HCT116 (cell line): ENCODE measurements around the gene PDE4B. TPM values are rescaled to one million over a fixed set of nuclear protein-coding genes. Genes with fewer than 3 reads are reported as not detected.

Experiments
- ATAC-seq: fragments of 200-7000 bp; cut with Tn5 transposase; 2 replicates; pipeline ENCODE4 v1.9.1; 2020; ENCODE audit warnings: mild to moderate bottlenecking, moderate library complexity
- BruUV-seq: library from RNA; stranded (reverse); fragments of 400-500 nt; replicated peaks from 2 replicates; lab custom pipeline; 2021; lab: Mats Ljungman, UMichigan
- CTCF ChIA-PET: fragments of 300-600 bp; sonication (Branson Sonifier 250); formaldehyde crosslinking; loops from one replicate; lab custom pipeline; 2021; ENCODE audit warnings: antibody characterized with exemption; lab: Charles Lee
- POLR2A ChIA-PET: fragments of 300-600, 350-600 bp; sonication (Branson Sonifier 250); formaldehyde crosslinking; loops from one replicate; lab custom pipeline; 2021; ENCODE audit warnings: antibody characterized with exemption; lab: Charles Lee
- RAD21 ChIA-PET, 2 experiments: fragments of 300-600 bp; sonication (Branson Sonifier 250); formaldehyde crosslinking; loops; one replicate each; lab custom pipeline; 2023; ENCODE audit warnings: low total read pairs in 2 of 2; ENCODE audit not compliant: uncharacterized antibody in 2 of 2, unreplicated experiment in 2 of 2, low non-redundant PET in 1 of 2; lab: Charles Lee
- DNase-seq: peaks from one replicate; pipeline ENCODE4 v3.0.0-alpha.2; 2010; ENCODE audit warnings: low read depth, low spot score
- H2AFZ ChIP-seq: fragments of 200-600 bp; shearing (Covaris generic), sonication (generic); 2 replicates; pipeline ENCODE4 v1.6.1; 2017; ENCODE audit warnings: low read depth, mixed run types, mixed read lengths, antibody characterized with exemption, low read length; ENCODE audit not compliant: poor library complexity, severe bottlenecking
- H3K27ac ChIP-seq: 2 replicates; pipeline ENCODE4 v1.5.1; 2012; ENCODE audit warnings: low read depth, low read length
- H3K27me3 ChIP-seq: fragments of 200-600 bp; sonication (generic); 2 replicates; pipeline ENCODE4 v1.6.1; 2016; ENCODE audit warnings: mixed run types, low read length, mixed read lengths; ENCODE audit not compliant: insufficient read depth
- H3K36me3 ChIP-seq, 2 experiments: fragments of 200-500 bp in 1 of 2; fragments of 200-600 bp in 1 of 2; sonication (Bioruptor generic) in 1 of 2; sonication (generic) in 1 of 2; 2 replicates each; pipeline versions ENCODE4 v1.5.1 to v1.6.1; 2014 to 2016; ENCODE audit warnings: low read length in 2 of 2, inconsistent platforms in 1 of 2, mixed read lengths in 1 of 2, mixed run types in 1 of 2; ENCODE audit not compliant: insufficient read depth in 2 of 2, control insufficient read depth in 1 of 2
- H3K4me1 ChIP-seq, 2 experiments: fragments of 200-600 bp in 1 of 2; sonication (generic) in 1 of 2; 2 replicates each; pipeline versions ENCODE4 v1.5.1 to v1.6.1; 2012 to 2017; ENCODE audit warnings: low read length in 2 of 2, inconsistent platforms in 1 of 2, mild to moderate bottlenecking in 1 of 2, mixed read lengths in 1 of 2, mixed run types in 1 of 2, moderate library complexity in 1 of 2; ENCODE audit not compliant: insufficient read depth in 2 of 2, control insufficient read depth in 1 of 2
- H3K4me2 ChIP-seq: fragments of 200-600 bp; sonication (generic); 2 replicates; pipeline ENCODE4 v1.6.1; 2017; ENCODE audit warnings: mixed run types, low read length, mixed read lengths
- H3K4me3 ChIP-seq, 2 experiments: fragments of 200-600 bp in 1 of 2; sonication (generic) in 1 of 2; replicated peaks in 1 of 2; 2 replicates each; pipeline ENCODE4 v1.5.1; 2011 to 2016; ENCODE audit warnings: low read length in 2 of 2, control low read depth in 1 of 2, low read depth in 1 of 2, mild to moderate bottlenecking in 1 of 2, mixed read lengths in 1 of 2, mixed run types in 1 of 2
- H3K79me2 ChIP-seq: fragments of 200-600 bp; sonication (generic); 2 replicates; pipeline ENCODE4 v1.6.1; 2017; ENCODE audit warnings: mild to moderate bottlenecking, mixed run types, low read length, moderate library complexity, mixed read lengths; ENCODE audit not compliant: insufficient read depth
- H3K9ac ChIP-seq: fragments of 200-600 bp; sonication (generic); 2 replicates; pipeline ENCODE4 v1.6.1; 2016; ENCODE audit warnings: low read length, mixed read lengths
- H3K9me2 ChIP-seq: fragments of 200-600 bp; sonication (generic), shearing (Covaris generic); 2 replicates; pipeline ENCODE4 v1.6.1; 2017; ENCODE audit warnings: mixed run types, mild to moderate bottlenecking, moderate library complexity; ENCODE audit not compliant: insufficient read depth
- H3K9me3 ChIP-seq, 2 experiments: fragments of 200-500 bp in 1 of 2; fragments of 200-600 bp in 1 of 2; sonication (Bioruptor generic) in 1 of 2; sonication (generic) in 1 of 2; 2 replicates each; pipeline ENCODE4 v1.6.1; 2014 to 2017; ENCODE audit warnings: low read length in 2 of 2, mixed read lengths in 2 of 2, inconsistent platforms in 1 of 2, low read depth in 1 of 2, mild to moderate bottlenecking in 1 of 2, mixed run types in 1 of 2, moderate library complexity in 1 of 2; ENCODE audit not compliant: control insufficient read depth in 1 of 2, insufficient read depth in 1 of 2
- H4K20me1 ChIP-seq: fragments of 200-600 bp; sonication (generic), shearing (Covaris generic); 2 replicates; pipeline ENCODE4 v1.6.1; 2017; ENCODE audit warnings: mixed run types, mild to moderate bottlenecking, moderate library complexity; ENCODE audit not compliant: insufficient read depth
- POLR2AphosphoS5 ChIP-seq: IDR thresholded peaks from 2 replicates; pipeline ENCODE4 v1.6.1; 2011; ENCODE audit warnings: mild to moderate bottlenecking, low read depth, low read length, moderate library complexity
- SRF ChIP-seq: IDR thresholded peaks from 2 replicates; pipeline ENCODE4 v1.6.1; 2012; ENCODE audit warnings: low read depth
- YY1 ChIP-seq: IDR thresholded peaks from 2 replicates; pipeline ENCODE4 v1.6.1; 2011; ENCODE audit warnings: low read length, low read depth, moderate library complexity, mild to moderate bottlenecking; ENCODE audit not compliant: insufficient replicate concordance; ENCODE audit errors: extremely low read depth
- intact Hi-C: fragments of 100-400 bp; cut with micrococcal nuclease; formaldehyde crosslinking; loops from 2 replicates; pipeline ENCODE4 v1.10.0; 2022
- total RNA-seq: library from RNA; stranded (reverse); gene quantifications from one replicate; pipeline ENCODE4 v1.2.1, GENCODE V29; 2021; ENCODE audit not compliant: unreplicated experiment
- TF ChIP-seq, protein P1 (sequence below): IDR thresholded peaks from 2 replicates; pipeline ENCODE4 v1.6.1; 2012; ENCODE audit warnings: low read depth
- TF ChIP-seq, protein P2 (sequence below), 3 experiments: fragments of 200-600 bp in 1 of 3; sonication (generic) in 1 of 3; IDR thresholded peaks in 2 of 3; conservative IDR thresholded peaks in 1 of 3; 2 replicates each; pipeline ENCODE4 v1.5.1; 2012 to 2017; ENCODE audit warnings: low read depth in 2 of 3, low read length in 2 of 3, antibody characterized with exemption in 1 of 3, borderline replicate concordance in 1 of 3, control low read depth in 1 of 3, mild to moderate bottlenecking in 1 of 3, mixed read lengths in 1 of 3, mixed run types in 1 of 3, moderate library complexity in 1 of 3; ENCODE audit not compliant: insufficient read depth in 1 of 3
- TF ChIP-seq, protein P3 (sequence below): IDR thresholded peaks from 2 replicates; pipeline ENCODE4 v1.6.1; 2012

Gene PDE4B
- total RNA-seq, 1 experiment from 2014 or later: 76.9 TPM

DNA sequence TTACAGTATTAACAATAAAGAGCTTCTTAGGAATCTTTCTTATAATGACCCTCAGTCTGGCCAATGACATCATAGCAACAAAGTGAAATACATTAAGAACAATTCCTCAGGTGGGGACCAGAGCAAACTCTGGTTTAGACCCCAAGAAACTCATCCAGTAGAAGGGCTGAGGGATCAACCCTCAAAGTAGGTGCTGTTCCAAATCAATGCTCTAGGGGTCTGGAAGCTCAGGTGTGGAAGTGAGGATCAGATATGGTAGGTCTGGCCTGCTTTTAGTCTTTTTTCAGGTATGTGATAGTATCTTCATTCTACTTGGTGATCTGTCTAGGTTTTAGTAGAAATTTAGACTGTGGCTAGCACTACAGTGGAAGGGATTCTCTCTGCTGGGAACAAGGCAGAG is 291.7 kb downstream of the PDE4B start:
- RAD21 ChIA-PET: no interaction called here
- no peaks in the 10 kb centered on the region for H3K27me3 ChIP-seq
- H4K20me1 ChIP-seq: no peaks in the 10 kb centered on the region
- H3K4me1 ChIP-seq: no peaks in the 10 kb centered on the region
- no peaks in the 10 kb centered on the region for H3K9me3 ChIP-seq
- H3K27ac ChIP-seq: no peak overlapping the region
- H3K79me2 ChIP-seq: no peaks in the 10 kb centered on the region
- H3K4me2 ChIP-seq: no peak overlapping the region
- ATAC-seq (peak; percentile 67), DNase-seq (no peak)
- H2AFZ ChIP-seq: no peak overlapping the region
- no peak overlapping the region for H3K4me3 ChIP-seq
- no peak overlapping the region for H3K9ac ChIP-seq
- POLR2A ChIA-PET: no interaction called here
- CTCF ChIA-PET: no interaction called here
- intact Hi-C loops: no loop called here
- TF ChIP-seq, protein P1, sequence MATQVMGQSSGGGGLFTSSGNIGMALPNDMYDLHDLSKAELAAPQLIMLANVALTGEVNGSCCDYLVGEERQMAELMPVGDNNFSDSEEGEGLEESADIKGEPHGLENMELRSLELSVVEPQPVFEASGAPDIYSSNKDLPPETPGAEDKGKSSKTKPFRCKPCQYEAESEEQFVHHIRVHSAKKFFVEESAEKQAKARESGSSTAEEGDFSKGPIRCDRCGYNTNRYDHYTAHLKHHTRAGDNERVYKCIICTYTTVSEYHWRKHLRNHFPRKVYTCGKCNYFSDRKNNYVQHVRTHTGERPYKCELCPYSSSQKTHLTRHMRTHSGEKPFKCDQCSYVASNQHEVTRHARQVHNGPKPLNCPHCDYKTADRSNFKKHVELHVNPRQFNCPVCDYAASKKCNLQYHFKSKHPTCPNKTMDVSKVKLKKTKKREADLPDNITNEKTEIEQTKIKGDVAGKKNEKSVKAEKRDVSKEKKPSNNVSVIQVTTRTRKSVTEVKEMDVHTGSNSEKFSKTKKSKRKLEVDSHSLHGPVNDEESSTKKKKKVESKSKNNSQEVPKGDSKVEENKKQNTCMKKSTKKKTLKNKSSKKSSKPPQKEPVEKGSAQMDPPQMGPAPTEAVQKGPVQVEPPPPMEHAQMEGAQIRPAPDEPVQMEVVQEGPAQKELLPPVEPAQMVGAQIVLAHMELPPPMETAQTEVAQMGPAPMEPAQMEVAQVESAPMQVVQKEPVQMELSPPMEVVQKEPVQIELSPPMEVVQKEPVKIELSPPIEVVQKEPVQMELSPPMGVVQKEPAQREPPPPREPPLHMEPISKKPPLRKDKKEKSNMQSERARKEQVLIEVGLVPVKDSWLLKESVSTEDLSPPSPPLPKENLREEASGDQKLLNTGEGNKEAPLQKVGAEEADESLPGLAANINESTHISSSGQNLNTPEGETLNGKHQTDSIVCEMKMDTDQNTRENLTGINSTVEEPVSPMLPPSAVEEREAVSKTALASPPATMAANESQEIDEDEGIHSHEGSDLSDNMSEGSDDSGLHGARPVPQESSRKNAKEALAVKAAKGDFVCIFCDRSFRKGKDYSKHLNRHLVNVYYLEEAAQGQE: no peak
- TF ChIP-seq POLR2AphosphoS5 (no peak), SRF (no peak), YY1 (no peak)
- TF ChIP-seq, protein P2, sequence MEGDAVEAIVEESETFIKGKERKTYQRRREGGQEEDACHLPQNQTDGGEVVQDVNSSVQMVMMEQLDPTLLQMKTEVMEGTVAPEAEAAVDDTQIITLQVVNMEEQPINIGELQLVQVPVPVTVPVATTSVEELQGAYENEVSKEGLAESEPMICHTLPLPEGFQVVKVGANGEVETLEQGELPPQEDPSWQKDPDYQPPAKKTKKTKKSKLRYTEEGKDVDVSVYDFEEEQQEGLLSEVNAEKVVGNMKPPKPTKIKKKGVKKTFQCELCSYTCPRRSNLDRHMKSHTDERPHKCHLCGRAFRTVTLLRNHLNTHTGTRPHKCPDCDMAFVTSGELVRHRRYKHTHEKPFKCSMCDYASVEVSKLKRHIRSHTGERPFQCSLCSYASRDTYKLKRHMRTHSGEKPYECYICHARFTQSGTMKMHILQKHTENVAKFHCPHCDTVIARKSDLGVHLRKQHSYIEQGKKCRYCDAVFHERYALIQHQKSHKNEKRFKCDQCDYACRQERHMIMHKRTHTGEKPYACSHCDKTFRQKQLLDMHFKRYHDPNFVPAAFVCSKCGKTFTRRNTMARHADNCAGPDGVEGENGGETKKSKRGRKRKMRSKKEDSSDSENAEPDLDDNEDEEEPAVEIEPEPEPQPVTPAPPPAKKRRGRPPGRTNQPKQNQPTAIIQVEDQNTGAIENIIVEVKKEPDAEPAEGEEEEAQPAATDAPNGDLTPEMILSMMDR (IDR thresholded peaks at IDR 0.05 in 2 of 3, conservative IDR thresholded peaks at IDR 0.05 in 1 of 3; ENCODE audit: borderline replicate concordance in 1 of 3, insufficient read depth in 1 of 3, low read depth in 2 of 3, low read length in 2 of 3): peak in 2 of 3 experiments; percentile 22 to 24; a peak in 1 of 6 replicates
- TF ChIP-seq, protein P3, sequence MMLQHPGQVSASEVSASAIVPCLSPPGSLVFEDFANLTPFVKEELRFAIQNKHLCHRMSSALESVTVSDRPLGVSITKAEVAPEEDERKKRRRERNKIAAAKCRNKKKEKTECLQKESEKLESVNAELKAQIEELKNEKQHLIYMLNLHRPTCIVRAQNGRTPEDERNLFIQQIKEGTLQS: no peak
- no TSS peak for BruUV-seq
- no peaks in the 10 kb centered on the region for H3K36me3 ChIP-seq
- no peaks in the 10 kb centered on the region for H3K9me2 ChIP-seq
